Brain microvascular endothelial cell (primary cell): Measurements from ENCODE around the gene GLB1L2.
A peak's percentile ranks its signal among the peaks of the same experiment; 100 is the strongest.

Experiments
- DNase-seq: peaks from one replicate; pipeline ENCODE4 v3.0.0-alpha.2; 2020
- H3K27ac ChIP-seq: fragments of 250-450 bp; sonication (Bioruptor Pico); 2 replicates; pipeline ENCODE4 v1.5.1; 2020; ENCODE audit warnings: mild to moderate bottlenecking, moderate library complexity
- H3K27me3 ChIP-seq: fragments of 250-450 bp; sonication (Bioruptor Pico); replicated peaks from 2 replicates; pipeline ENCODE4 v1.5.1; 2020; ENCODE audit warnings: mild to moderate bottlenecking
- H3K36me3 ChIP-seq: fragments of 250-450 bp; sonication (Bioruptor Pico); replicated peaks from 2 replicates; pipeline ENCODE4 v1.5.1; 2020; ENCODE audit warnings: mild to moderate bottlenecking
- H3K4me3 ChIP-seq: 2 replicates; pipeline ENCODE4 v1.5.1; 2011; ENCODE audit warnings: low read depth, mild to moderate bottlenecking, control low read depth, low read length, moderate library complexity
- in situ Hi-C: cut with HindIII; loops from 2 replicates; pipeline ENCODE4 v1.10.0; 2017; ENCODE audit warnings: low sequenced_read_pairs, low pct_ligation_motif_present
- TF ChIP-seq, protein P1 (sequence below): IDR thresholded peaks from 2 replicates; pipeline ENCODE4 v1.5.1; 2011; ENCODE audit warnings: low read depth, mild to moderate bottlenecking, moderate library complexity, low read length, control low read depth, inconsistent platforms; ENCODE audit errors: missing control alignments

The GLB1L2 gene

DNA sequence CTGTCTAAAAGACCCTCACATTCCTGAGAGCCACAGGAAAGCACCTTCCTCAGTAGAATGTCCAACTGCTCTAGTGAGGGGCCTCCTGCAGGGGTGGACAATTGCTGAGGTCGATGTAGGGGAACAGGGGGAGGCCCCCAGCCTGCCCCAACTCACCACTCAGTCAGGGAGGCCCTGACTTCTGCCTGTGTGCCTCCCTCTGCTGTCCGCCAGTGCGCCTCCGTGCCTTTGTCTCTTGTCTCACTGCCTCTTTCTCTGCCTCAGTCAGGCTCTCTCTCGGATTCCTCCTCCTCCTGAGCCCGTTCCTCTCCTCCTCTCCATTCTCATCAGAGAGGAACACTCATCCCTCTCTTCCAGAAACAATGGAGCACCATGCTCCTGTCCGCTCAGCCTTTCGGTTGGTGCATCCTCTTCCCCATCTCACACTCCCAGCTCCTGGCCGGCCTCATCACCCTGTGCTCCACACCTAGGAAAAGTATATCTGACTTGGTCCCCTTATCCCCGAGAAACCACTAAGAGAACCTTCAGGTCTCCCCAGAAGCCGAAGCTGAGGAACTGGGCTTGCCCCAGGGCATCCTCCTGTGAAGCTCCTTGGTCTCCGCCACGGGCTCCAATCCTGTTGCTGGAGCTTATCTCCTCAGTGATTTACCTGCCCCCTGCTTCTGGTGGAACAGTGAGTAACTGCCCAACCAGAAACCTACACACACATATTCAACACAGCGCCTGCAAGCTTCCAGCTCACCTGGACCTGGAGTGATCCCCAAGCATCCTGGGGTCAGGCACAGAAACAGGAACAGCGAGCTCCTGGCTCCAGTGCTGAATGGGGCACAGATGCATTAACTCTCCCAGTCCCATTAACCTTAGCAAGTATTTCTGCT, 78.0 kb downstream of the GLB1L2 start:
- TF ChIP-seq, protein P1, sequence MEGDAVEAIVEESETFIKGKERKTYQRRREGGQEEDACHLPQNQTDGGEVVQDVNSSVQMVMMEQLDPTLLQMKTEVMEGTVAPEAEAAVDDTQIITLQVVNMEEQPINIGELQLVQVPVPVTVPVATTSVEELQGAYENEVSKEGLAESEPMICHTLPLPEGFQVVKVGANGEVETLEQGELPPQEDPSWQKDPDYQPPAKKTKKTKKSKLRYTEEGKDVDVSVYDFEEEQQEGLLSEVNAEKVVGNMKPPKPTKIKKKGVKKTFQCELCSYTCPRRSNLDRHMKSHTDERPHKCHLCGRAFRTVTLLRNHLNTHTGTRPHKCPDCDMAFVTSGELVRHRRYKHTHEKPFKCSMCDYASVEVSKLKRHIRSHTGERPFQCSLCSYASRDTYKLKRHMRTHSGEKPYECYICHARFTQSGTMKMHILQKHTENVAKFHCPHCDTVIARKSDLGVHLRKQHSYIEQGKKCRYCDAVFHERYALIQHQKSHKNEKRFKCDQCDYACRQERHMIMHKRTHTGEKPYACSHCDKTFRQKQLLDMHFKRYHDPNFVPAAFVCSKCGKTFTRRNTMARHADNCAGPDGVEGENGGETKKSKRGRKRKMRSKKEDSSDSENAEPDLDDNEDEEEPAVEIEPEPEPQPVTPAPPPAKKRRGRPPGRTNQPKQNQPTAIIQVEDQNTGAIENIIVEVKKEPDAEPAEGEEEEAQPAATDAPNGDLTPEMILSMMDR: no peak
- Histone ChIP-seq H3K4me3 (no peak overlapping the region), H3K27me3 (peaks cover 35% of the 10 kb centered on the region), H3K36me3 (no peaks in the 10 kb centered on the region), H3K27ac (no peak overlapping the region)
- in situ Hi-C loops: no loop called here
- DNase-seq: no peak

DNA sequence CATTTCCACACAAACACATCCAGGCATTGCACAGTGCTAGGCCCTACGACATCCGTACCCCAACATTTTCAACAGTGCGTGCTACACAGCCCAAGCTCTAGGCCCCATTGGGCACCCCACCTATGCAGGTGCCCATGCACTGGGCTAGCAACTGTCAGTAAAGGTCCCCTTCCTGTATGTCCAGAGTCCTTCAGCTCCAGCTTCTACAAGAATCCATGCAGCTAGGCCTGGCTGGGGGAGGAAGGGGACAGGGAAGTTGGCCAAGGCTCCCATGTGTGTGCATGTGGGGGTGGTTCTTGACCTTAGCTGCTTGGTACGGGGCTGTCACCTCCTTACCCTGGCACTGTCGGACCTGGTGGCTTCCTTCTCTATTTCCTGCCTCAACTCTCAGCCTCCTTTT, 79.0 kb downstream of the GLB1L2 start:
- H3K27ac ChIP-seq: no peak overlapping the region
- in situ Hi-C loops: no loop called here
- H3K27me3 ChIP-seq: peaks cover 35% of the 10 kb centered on the region
- TF ChIP-seq, protein P1: no peak
- no peaks in the 10 kb centered on the region for H3K36me3 ChIP-seq
- DNase-seq: no peak
- no peak overlapping the region for H3K4me3 ChIP-seq

DNA sequence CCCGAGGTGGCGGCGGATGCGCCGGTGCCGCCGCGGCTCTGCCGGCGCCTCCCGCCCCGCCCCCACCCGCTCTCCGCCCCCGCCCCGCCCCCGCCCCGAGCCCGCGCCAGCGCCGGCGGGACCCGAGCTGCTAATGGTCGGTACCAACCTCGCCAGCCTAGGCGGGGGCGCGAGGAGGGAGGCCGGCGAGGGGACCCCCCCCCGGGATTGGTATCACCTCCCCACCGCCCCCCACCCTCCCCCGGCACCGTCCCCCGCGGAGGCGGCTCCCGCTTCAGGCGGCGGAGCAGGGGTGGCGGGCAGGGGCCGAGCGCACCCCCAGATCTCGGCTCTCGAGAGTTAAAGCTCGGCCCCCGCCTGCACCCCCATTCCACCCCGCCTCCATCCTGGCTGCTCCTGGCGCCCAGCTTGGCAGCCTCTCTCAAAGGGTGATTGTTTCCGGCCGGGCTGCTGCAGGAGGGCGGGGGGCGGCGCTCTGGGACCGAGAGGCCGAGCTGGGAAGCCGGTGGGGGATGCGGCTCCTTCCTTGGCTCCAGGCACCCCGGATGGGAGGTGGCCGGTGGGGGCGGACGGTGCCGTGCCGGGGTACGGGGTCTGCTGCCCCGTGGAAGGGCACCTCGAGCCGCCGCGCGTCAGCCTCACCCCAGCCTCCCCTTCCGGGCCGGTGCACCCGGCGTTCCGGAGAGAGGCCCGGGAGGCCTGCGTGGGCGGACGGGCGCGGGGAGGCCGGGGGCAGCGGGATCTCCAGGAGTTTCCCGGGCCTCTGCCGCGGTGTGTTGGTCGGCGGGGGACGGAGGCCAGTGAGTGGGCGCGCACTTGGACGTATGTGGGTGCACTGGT, 80.6 kb downstream of the GLB1L2 start, which contains the start of gene B3GAT1:
Gene B3GAT1 (minus strand): TSS at position 40 of the 840 bp plus-strand sequence. CDS start 24,583 bp downstream, outside the sequence.
- H3K27ac ChIP-seq: no peak within 1 kb of the TSS
- peaks cover 35% of the 10 kb centered on the region for H3K27me3 ChIP-seq
- H3K36me3 ChIP-seq: no peaks in the 10 kb centered on the region
- peak within 1 kb of the TSS; percentile 17 for H3K4me3 ChIP-seq
- in situ Hi-C loops: no loop called here
- TF ChIP-seq, protein P1: no peak
- no peak for DNase-seq

DNA sequence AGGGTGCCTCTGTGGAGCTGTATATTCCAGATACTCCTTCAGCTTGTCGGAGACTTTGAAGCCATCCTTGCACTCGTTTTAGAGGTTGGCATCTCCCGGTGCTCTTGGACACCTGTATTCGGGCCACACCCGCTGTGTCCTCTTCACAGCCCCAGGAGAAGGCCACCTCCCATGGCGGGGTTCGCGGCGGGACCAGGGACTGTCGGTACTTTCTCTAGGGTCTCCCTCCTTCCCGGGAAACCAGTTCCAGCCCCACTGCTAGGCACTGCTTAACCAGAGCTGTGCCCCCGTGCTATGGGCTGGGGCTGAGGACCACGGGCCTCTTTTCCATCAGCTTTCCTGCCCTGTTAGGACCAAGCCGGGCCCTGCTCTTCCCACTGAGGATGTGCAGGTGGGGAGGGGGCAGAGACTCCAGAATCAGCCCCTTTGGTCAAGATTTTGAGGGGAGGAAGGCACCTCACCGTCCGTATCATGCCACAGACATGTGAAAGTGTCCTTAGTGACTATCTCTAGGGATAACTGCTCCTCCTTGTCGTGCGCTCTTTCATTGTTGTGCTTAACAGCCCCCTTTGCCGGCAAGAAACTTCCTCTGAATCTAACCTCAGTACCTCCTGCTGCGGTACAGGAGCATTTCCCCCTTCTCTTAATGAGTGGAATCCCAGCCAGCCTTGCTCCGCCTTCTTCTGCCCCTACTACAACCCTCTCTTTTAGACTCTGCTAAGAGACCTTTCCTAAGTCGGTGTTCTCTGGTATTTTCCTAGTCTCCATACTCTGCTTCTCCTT, 81.4 kb downstream of the GLB1L2 start:
- no peak overlapping the region for H3K4me3 ChIP-seq
- in situ Hi-C loops: no loop called here
- no peaks in the 10 kb centered on the region for H3K36me3 ChIP-seq
- H3K27ac ChIP-seq: no peak overlapping the region
- no peak for DNase-seq
- TF ChIP-seq, protein P1: no peak
- peaks cover 35% of the 10 kb centered on the region for H3K27me3 ChIP-seq

DNA sequence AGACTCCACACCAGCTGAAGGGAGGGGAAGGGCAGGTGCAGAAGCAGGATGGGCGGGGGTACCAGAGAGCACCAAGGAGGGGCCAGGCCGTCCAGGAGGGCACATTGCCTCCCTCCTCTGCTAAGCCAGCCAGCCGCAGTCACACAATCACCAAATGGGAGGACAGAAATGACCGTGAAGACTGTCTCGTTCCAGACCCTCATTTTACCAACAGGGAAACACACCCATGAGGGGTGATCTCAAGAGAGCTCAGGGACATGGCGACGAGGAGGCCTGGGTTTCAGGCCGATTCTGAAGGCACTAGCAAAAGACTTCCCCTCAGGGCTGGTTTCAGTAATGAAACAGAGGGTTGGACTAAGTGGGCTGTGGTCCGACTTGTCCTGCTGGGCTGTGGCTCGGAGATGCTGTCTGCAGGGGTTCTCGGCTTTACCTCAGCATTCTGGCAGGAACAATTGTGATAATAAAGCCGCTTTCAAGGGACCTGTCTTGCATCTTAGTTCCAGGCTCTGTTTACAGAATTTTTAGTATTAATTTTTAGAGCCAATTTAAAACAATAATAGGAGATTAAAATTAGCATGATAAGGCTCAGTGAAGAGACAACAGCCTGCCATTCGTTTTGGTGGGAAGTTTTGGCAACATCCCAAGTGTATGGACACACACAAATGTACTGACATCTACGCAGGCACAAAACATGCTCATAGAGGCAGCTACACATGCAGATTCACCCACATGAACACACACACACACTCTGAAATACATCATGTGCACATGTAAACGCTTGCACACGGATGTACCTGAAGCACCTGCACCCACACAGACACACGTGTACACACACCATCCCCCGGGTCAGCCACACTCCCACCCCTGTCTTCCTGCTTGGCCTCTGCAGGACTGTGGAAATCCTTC, 82.3 kb downstream of the GLB1L2 start:
- Histone ChIP-seq H3K4me3 (no peak overlapping the region), H3K27me3 (peaks cover 35% of the 10 kb centered on the region), H3K27ac (no peak overlapping the region), H3K36me3 (no peaks in the 10 kb centered on the region)
- in situ Hi-C loops: no loop called here
- no peak for DNase-seq
- TF ChIP-seq, protein P1: no peak
